ENCODE data around the gene PPP1R12C. TPM values are rescaled to one million over a fixed set of nuclear protein-coding genes. Genes with fewer than 3 reads are reported as not detected.

Gene PPP1R12C
- total RNA-seq, 1 experiment from 2014 or later = 79.9 TPM

DNA sequence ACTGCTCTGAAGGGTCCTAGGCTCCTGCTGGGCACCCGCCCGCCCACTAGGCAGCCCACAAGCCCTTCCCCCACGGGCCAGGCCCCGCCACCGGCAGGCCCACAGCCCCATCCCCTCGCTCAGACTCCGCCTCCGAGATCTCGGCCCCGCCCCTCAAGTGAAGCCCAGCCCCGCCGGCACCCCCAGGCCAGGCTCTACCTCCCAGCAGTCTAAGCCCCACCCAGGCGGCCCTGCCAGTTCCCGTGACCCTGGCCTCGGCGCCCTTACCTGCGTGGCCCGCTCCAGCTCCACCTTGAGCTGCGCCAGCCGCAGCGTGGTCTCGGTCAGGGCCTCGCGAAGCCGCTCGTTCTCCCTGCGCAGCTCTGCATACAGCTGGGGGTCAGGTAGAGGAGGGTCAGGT lies 25.5 kb downstream of the PPP1R12C start:
- WGBS (ENCODE audit: extremely low coverage, insufficient read length, low lambda C conversion rate) = no CpG with 5 or more reads among the region's 27 CpGs
- Histone ChIP-seq H4K20me1 (ENCODE audit: control insufficient read depth, insufficient read depth, insufficient read length) (peaks cover 2% of the 10 kb centered on the region), H3K23me2 (ENCODE audit: insufficient read length, low read depth, low read length, poor library complexity, severe bottlenecking) (peaks cover 13% of the 10 kb centered on the region), H3K4me2 (ENCODE audit: insufficient read depth, insufficient read length, low read length) (peak overlapping the region; percentile 44), H4K8ac (replicated peaks; ENCODE audit: insufficient read length, low read depth, low read length) (no peak overlapping the region), H2BK5ac (ENCODE audit: insufficient read length, low read length) (no peak overlapping the region), H2BK12ac (ENCODE audit: insufficient read length, low read depth, low read length) (no peak overlapping the region), H3K14ac (ENCODE audit: insufficient read depth, low read length) (no peak overlapping the region), H3K9me3 (ENCODE audit: control insufficient read depth, low read depth, low read length) (no peaks in the 10 kb centered on the region), H4K91ac (ENCODE audit: insufficient read length, low read depth, low read length) (no peak overlapping the region), H2AK5ac (ENCODE audit: insufficient read length, low read length) (no peak overlapping the region), H3K27me3 (ENCODE audit: insufficient read depth, low read length) (no peaks in the 10 kb centered on the region), H3T11ph (ENCODE audit: low read length) (no peak overlapping the region), H3K23ac (ENCODE audit: insufficient read length, low read depth, low read length) (no peak overlapping the region), H3K18ac (ENCODE audit: insufficient read length, low read depth, low read length) (no peak overlapping the region), H2BK20ac (ENCODE audit: low read depth, low read length, poor library complexity, severe bottlenecking) (no peak overlapping the region), H3K79me1 (ENCODE audit: insufficient read depth, low read depth, low read length, poor library complexity, severe bottlenecking) (no peaks in the 10 kb centered on the region), H3K27ac (ENCODE audit: insufficient read length, low read depth, low read length) (no peak overlapping the region), H3K9ac (ENCODE audit: extremely low read depth, insufficient read length, low read length) (no peak overlapping the region), H3K79me2 (ENCODE audit: insufficient read depth, low read length) (no peaks in the 10 kb centered on the region), H3K4ac (ENCODE audit: low read depth, low read length) (no peak overlapping the region), H2AFZ (ENCODE audit: low read length) (no peak overlapping the region), H3K56ac (ENCODE audit: insufficient read length, low read depth, low read length) (no peak overlapping the region), H2BK120ac (ENCODE audit: low read depth, low read length, poor library complexity, severe bottlenecking) (no peak overlapping the region), H4K5ac (ENCODE audit: insufficient read length, low read depth, low read length) (no peak overlapping the region), H3K4me1 (ENCODE audit: insufficient read depth, low read length) (peaks cover 9% of the 10 kb centered on the region; the same call in 1 of the 2 replicates), H2BK15ac (ENCODE audit: low read depth, low read length) (no peak overlapping the region)
- Mint-ChIP-seq H3K27me3 (ENCODE audit: low read depth) (peaks cover 7% of the 10 kb centered on the region), H3K9me3 (no peaks in the 10 kb centered on the region), H3K4me3 (peak overlapping the region in 1 of 2 experiments; percentile 66; a peak in 3 of 5 replicates), H3K27ac (peak overlapping the region in 1 of 3 experiments; percentile 77; a peak in 1 of 7 replicates), H3K36me3 (ENCODE audit: insufficient read depth in 1 of 3, low read depth in 3 of 3) (peaks cover 13 to 27% (median 25%) of the 10 kb centered on the region in 3 experiments; a peak in 6 of 7 replicates), H3K4me1 (peaks cover 26 to 45% of the 10 kb centered on the region in 2 experiments)
- TF ChIP-seq, protein P1, sequence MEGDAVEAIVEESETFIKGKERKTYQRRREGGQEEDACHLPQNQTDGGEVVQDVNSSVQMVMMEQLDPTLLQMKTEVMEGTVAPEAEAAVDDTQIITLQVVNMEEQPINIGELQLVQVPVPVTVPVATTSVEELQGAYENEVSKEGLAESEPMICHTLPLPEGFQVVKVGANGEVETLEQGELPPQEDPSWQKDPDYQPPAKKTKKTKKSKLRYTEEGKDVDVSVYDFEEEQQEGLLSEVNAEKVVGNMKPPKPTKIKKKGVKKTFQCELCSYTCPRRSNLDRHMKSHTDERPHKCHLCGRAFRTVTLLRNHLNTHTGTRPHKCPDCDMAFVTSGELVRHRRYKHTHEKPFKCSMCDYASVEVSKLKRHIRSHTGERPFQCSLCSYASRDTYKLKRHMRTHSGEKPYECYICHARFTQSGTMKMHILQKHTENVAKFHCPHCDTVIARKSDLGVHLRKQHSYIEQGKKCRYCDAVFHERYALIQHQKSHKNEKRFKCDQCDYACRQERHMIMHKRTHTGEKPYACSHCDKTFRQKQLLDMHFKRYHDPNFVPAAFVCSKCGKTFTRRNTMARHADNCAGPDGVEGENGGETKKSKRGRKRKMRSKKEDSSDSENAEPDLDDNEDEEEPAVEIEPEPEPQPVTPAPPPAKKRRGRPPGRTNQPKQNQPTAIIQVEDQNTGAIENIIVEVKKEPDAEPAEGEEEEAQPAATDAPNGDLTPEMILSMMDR (conservative IDR thresholded peaks at IDR 0.05) = no peak
- DNase-seq = peak; percentile 91

All from H9 (cell line).